ENCODE data around the gene SMYD3. TPM values are rescaled to one million over a fixed set of nuclear protein-coding genes. Genes with fewer than 3 reads are reported as not detected.

Gene SMYD3
- total and polyA plus RNA-seq, 9 of the 15 experiments (the other 6 are each of a cell fraction or from before 2014, with no cell fraction given): 128 to 440 (median 197) TPM

GRCh38 chr1:246306415-246307037 lies 200.6 kb downstream of the SMYD3 start (continued):
- TF ChIP-seq FOXA3 (CRISPR knock-in tag; conservative IDR thresholded peaks at IDR 0.05 in 1 of 2, IDR thresholded peaks at IDR 0.05 in 1 of 2): no peak
- TF ChIP-seq, protein P1, sequence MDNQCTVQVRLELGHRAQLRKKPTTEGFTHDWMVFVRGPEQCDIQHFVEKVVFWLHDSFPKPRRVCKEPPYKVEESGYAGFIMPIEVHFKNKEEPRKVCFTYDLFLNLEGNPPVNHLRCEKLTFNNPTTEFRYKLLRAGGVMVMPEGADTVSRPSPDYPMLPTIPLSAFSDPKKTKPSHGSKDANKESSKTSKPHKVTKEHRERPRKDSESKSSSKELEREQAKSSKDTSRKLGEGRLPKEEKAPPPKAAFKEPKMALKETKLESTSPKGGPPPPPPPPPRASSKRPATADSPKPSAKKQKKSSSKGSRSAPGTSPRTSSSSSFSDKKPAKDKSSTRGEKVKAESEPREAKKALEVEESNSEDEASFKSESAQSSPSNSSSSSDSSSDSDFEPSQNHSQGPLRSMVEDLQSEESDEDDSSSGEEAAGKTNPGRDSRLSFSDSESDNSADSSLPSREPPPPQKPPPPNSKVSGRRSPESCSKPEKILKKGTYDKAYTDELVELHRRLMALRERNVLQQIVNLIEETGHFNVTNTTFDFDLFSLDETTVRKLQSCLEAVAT (IDR thresholded peaks at IDR 0.05): no peak
- peak; percentile 21 for TF ChIP-seq BRD9 (IDR thresholded peaks at IDR 0.05; ENCODE audit: low read depth, partially characterized antibody)
- TF ChIP-seq, protein P2, sequence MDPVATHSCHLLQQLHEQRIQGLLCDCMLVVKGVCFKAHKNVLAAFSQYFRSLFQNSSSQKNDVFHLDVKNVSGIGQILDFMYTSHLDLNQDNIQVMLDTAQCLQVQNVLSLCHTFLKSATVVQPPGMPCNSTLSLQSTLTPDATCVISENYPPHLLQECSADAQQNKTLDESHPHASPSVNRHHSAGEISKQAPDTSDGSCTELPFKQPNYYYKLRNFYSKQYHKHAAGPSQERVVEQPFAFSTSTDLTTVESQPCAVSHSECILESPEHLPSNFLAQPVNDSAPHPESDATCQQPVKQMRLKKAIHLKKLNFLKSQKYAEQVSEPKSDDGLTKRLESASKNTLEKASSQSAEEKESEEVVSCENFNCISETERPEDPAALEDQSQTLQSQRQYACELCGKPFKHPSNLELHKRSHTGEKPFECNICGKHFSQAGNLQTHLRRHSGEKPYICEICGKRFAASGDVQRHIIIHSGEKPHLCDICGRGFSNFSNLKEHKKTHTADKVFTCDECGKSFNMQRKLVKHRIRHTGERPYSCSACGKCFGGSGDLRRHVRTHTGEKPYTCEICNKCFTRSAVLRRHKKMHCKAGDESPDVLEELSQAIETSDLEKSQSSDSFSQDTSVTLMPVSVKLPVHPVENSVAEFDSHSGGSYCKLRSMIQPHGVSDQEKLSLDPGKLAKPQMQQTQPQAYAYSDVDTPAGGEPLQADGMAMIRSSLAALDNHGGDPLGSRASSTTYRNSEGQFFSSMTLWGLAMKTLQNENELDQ (CRISPR knock-in tag; IDR thresholded peaks at IDR 0.05; ENCODE audit: borderline replicate concordance): no peak
- TF ChIP-seq GABPA (tag; conservative IDR thresholded peaks at IDR 0.05; ENCODE audit: low read depth): 0 out of 2 replicates have a peak, but pooled peaks have one; percentile 9
- TF ChIP-seq SMAD1 (IDR thresholded peaks at IDR 0.05; ENCODE audit: low read depth, low read length, partially characterized antibody): no peak
- TF ChIP-seq RCOR1 (IDR thresholded peaks at IDR 0.05; ENCODE audit: borderline replicate concordance in 1 of 2, low read depth in 2 of 2, low read length in 2 of 2): peak; percentile 78 to 91; a peak in 3 of 4 replicates
- TF ChIP-seq JUND (IDR thresholded peaks at IDR 0.05; ENCODE audit: borderline replicate concordance, low read depth, low read length): peak; percentile 65
- TF ChIP-seq JUND (tag; IDR thresholded peaks at IDR 0.05; ENCODE audit: borderline replicate concordance, low read depth, low read length): peak; percentile 61; the same call in 1 of the 3 replicates
- TF ChIP-seq BACH1 (tag; IDR thresholded peaks at IDR 0.05): peak; percentile 98
- TF ChIP-seq GATAD2A (IDR thresholded peaks at IDR 0.05): peak; percentile 81; the same call in 1 of the 2 replicates
- no peak for TF ChIP-seq ZKSCAN3 (CRISPR knock-in tag; IDR thresholded peaks at IDR 0.05)
- peak; percentile 66; the same call in 1 of the 2 replicates for TF ChIP-seq BHLHE40 (IDR thresholded peaks at IDR 0.05; ENCODE audit: low read length)
- no peak for TF ChIP-seq RB1 (IDR thresholded peaks at IDR 0.05; ENCODE audit: low read depth)
- no peak for TF ChIP-seq POLR2AphosphoS2 (IDR thresholded peaks at IDR 0.05; ENCODE audit: low read length)
- TF ChIP-seq, protein P3, sequence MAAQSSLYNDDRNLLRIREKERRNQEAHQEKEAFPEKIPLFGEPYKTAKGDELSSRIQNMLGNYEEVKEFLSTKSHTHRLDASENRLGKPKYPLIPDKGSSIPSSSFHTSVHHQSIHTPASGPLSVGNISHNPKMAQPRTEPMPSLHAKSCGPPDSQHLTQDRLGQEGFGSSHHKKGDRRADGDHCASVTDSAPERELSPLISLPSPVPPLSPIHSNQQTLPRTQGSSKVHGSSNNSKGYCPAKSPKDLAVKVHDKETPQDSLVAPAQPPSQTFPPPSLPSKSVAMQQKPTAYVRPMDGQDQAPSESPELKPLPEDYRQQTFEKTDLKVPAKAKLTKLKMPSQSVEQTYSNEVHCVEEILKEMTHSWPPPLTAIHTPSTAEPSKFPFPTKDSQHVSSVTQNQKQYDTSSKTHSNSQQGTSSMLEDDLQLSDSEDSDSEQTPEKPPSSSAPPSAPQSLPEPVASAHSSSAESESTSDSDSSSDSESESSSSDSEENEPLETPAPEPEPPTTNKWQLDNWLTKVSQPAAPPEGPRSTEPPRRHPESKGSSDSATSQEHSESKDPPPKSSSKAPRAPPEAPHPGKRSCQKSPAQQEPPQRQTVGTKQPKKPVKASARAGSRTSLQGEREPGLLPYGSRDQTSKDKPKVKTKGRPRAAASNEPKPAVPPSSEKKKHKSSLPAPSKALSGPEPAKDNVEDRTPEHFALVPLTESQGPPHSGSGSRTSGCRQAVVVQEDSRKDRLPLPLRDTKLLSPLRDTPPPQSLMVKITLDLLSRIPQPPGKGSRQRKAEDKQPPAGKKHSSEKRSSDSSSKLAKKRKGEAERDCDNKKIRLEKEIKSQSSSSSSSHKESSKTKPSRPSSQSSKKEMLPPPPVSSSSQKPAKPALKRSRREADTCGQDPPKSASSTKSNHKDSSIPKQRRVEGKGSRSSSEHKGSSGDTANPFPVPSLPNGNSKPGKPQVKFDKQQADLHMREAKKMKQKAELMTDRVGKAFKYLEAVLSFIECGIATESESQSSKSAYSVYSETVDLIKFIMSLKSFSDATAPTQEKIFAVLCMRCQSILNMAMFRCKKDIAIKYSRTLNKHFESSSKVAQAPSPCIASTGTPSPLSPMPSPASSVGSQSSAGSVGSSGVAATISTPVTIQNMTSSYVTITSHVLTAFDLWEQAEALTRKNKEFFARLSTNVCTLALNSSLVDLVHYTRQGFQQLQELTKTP (IDR thresholded peaks at IDR 0.05; ENCODE audit: low read depth in 1 of 2, partially characterized antibody in 2 of 2): peak; percentile 27 to 74
- TF ChIP-seq, protein P4, sequence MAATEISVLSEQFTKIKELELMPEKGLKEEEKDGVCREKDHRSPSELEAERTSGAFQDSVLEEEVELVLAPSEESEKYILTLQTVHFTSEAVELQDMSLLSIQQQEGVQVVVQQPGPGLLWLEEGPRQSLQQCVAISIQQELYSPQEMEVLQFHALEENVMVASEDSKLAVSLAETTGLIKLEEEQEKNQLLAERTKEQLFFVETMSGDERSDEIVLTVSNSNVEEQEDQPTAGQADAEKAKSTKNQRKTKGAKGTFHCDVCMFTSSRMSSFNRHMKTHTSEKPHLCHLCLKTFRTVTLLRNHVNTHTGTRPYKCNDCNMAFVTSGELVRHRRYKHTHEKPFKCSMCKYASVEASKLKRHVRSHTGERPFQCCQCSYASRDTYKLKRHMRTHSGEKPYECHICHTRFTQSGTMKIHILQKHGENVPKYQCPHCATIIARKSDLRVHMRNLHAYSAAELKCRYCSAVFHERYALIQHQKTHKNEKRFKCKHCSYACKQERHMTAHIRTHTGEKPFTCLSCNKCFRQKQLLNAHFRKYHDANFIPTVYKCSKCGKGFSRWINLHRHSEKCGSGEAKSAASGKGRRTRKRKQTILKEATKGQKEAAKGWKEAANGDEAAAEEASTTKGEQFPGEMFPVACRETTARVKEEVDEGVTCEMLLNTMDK (IDR thresholded peaks at IDR 0.05; ENCODE audit: borderline replicate concordance, insufficient read depth, low read depth, low read length, poor library complexity, severe bottlenecking): no peak

Measured in K562 (cell line).